GM12873 (cell line): Measurements from ENCODE around the gene PRAMEF17.
"Not testable (repeated sequence)": the region's sequence is repeated elsewhere in the genome, so short reads cannot be mapped to it uniquely, and the experiment has no call there.

Experiments
- CTCF ChIP-seq: IDR thresholded peaks from 2 replicates; pipeline ENCODE4 v1.5.1; 2012; ENCODE audit warnings: low read depth, mild to moderate bottlenecking, moderate library complexity, low read length, control low read depth; ENCODE audit not compliant: insufficient read depth; ENCODE audit errors: missing control alignments

PRAMEF17 gene

GRCh38 chr1:13389332-13389731 lies at the start of gene PRAMEF17:
Gene PRAMEF17 (plus strand): TSS chr1:13389632. CDS start chr1:13389658, 26 bp downstream.
- not testable (repeated sequence) for TF ChIP-seq CTCF

GRCh38 chr1:13347034-13347433 lies 42.4 kb upstream of the PRAMEF17 start, which contains the start of gene PRAMEF14:
Gene PRAMEF14 (minus strand): TSS chr1:13347134. CDS start chr1:13345314, 1,820 bp downstream.
- TF ChIP-seq CTCF = not testable (repeated sequence)

GRCh38 chr1:13356774-13357173 lies 32.7 kb upstream of the PRAMEF17 start:
- TF ChIP-seq CTCF = peak; percentile 57

GRCh38 chr1:13368544-13368943 lies 20.9 kb upstream of the PRAMEF17 start:
- TF ChIP-seq CTCF = peak; percentile 53

- TF ChIP-seq CTCF = no peak
Observed at GRCh38 chr1:13407811-13408210, 18.4 kb downstream of the PRAMEF17 start.

- TF ChIP-seq CTCF = not testable (repeated sequence)
Observed at GRCh38 chr1:13410150-13410549, 20.7 kb downstream of the PRAMEF17 start, which contains the start of gene PRAMEF20. Gene PRAMEF20 (plus strand): TSS chr1:13410450. CDS start chr1:13416355, 5,905 bp downstream.

GRCh38 chr1:13430495-13430894 lies 41.1 kb downstream of the PRAMEF17 start:
- no peak for TF ChIP-seq CTCF
